Spleen (tissue), 7 donors: Measurements from ENCODE around the gene MFSD2A.
"Not testable (repeated sequence)": the region's sequence is repeated elsewhere in the genome, so short reads cannot be mapped to it uniquely, and the experiment has no call there.

Source experiments
- POLR2AphosphoS5 ChIP-seq, 3 donors: sonication (generic); formaldehyde crosslinking; IDR thresholded peaks; one replicate each; pipeline ENCODE4 v1.5.1; 2017; ENCODE audit warnings: antibody characterized with exemption in 3 of 3
- TF ChIP-seq, protein P1 (sequence below), 11 experiments: fragments of 200-600 bp in 7 of 11; fragments of 450-650 bp in 4 of 11; sonication (generic) in 4 of 11; IDR thresholded peaks in 8 of 11; conservative IDR thresholded peaks in 3 of 11; 1 replicate in 7 of 11; 2 replicates in 4 of 11; pipeline versions ENCODE4 v1.4.0 to v1.8.0; 2016 to 2021; ENCODE audit warnings: antibody characterized with exemption in 11 of 11, inconsistent platforms in 4 of 11, mild to moderate bottlenecking in 1 of 11
- donor health status: DM: no; HTN: no; CAD: no; lungs with moderate emphysema.
- donor health status: DM: no; HTN: no; CAD: no.
- donor health status: DM: no; HTN: no; CAD: no.

- TF ChIP-seq, protein P1, sequence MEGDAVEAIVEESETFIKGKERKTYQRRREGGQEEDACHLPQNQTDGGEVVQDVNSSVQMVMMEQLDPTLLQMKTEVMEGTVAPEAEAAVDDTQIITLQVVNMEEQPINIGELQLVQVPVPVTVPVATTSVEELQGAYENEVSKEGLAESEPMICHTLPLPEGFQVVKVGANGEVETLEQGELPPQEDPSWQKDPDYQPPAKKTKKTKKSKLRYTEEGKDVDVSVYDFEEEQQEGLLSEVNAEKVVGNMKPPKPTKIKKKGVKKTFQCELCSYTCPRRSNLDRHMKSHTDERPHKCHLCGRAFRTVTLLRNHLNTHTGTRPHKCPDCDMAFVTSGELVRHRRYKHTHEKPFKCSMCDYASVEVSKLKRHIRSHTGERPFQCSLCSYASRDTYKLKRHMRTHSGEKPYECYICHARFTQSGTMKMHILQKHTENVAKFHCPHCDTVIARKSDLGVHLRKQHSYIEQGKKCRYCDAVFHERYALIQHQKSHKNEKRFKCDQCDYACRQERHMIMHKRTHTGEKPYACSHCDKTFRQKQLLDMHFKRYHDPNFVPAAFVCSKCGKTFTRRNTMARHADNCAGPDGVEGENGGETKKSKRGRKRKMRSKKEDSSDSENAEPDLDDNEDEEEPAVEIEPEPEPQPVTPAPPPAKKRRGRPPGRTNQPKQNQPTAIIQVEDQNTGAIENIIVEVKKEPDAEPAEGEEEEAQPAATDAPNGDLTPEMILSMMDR (IDR thresholded peaks at IDR 0.05 in 8 of 11, conservative IDR thresholded peaks at IDR 0.05 in 3 of 11): not testable (repeated sequence)
- not testable (repeated sequence) for TF ChIP-seq POLR2AphosphoS5 (IDR thresholded peaks at IDR 0.05)
These were observed 41.8 kb upstream of the MFSD2A start for GRCh38 chr1:39913136-39913535.
